HepG2 (cell line): ENCODE measurements around the gene ZNRF3. TPM values are rescaled to one million over a fixed set of nuclear protein-coding genes. Genes with fewer than 3 reads are reported as not detected.

Experiments
- ATAC-seq: fragments of 200-7000 bp; cut with Tn5 transposase; 3 replicates; pipeline ENCODE4 v1.9.1; 2020; ENCODE audit warnings: mild to moderate bottlenecking, moderate library complexity
- BruUV-seq: library from RNA; stranded (reverse); fragments of 400-500 nt; replicated peaks from 2 replicates; lab custom pipeline; 2021; lab: Mats Ljungman, UMichigan
- CTCF ChIA-PET: fragments of 300-600 bp; formaldehyde crosslinking; extraction: SDS; loops from one replicate; lab custom pipeline; 2021; ENCODE audit warnings: low total read pairs, inconsistent platforms, low intra/inter-chr PET ratio; lab: Yijun Ruan, JAX
- POLR2A ChIA-PET: fragments of 350-600 bp; sonication (Branson Sonifier 250); formaldehyde crosslinking; loops from one replicate; lab custom pipeline; 2020; ENCODE audit warnings: antibody characterized with exemption, inconsistent platforms; lab: Yijun Ruan, JAX
- DNase-seq: peaks from one replicate; pipeline ENCODE4 v3.0.0-alpha.2; 2015; ENCODE audit warnings: low spot score
- FAIRE-seq: peaks from 3 replicates; lab custom pipeline; 2011; peaks lifted over from hg19 to GRCh38; lab: Jason Lieb, UNC
- H2AFZ ChIP-seq: one replicate; pipeline ENCODE4 v1.6.1; 2011; ENCODE audit warnings: low read length, inconsistent platforms
- H3K27ac ChIP-seq: fragments of 300-600 bp; 3 replicates; pipeline ENCODE4 v1.8.0; 2011; ENCODE audit warnings: mixed run types, mild to moderate bottlenecking, mixed read lengths, low read length, inconsistent platforms; ENCODE audit not compliant: insufficient read depth; ENCODE audit errors: extremely low read length
- H3K27me3 ChIP-seq, 2 experiments: fragments of 200-600 bp in 1 of 2; 2 replicates in 1 of 2; 3 replicates in 1 of 2; pipeline versions ENCODE4 v1.6.0 to v1.8.0; 2011; ENCODE audit warnings: low read length in 2 of 2, mild to moderate bottlenecking in 2 of 2, moderate library complexity in 2 of 2, inconsistent platforms in 1 of 2; ENCODE audit not compliant: insufficient read depth in 2 of 2, control insufficient read depth in 1 of 2
- H3K36me3 ChIP-seq, 2 experiments: fragments of 200-600 bp in 1 of 2; replicated peaks in 1 of 2; 2 replicates in 1 of 2; 3 replicates in 1 of 2; pipeline versions ENCODE4 v1.5.1 to v1.8.0; 2011; ENCODE audit warnings: low read length in 2 of 2, inconsistent platforms in 1 of 2; ENCODE audit not compliant: insufficient read depth in 2 of 2, control insufficient read depth in 1 of 2
- H3K4me1 ChIP-seq: 2 replicates; pipeline ENCODE4 v1.5.1; 2012; ENCODE audit warnings: low read length, inconsistent platforms; ENCODE audit not compliant: insufficient read depth
- H3K4me2 ChIP-seq: 2 replicates; pipeline ENCODE4 v1.6.0; 2011; ENCODE audit warnings: low read depth, low read length, inconsistent platforms
- H3K4me3 ChIP-seq, 3 experiments: fragments of 200-600 bp in 1 of 3; sonication (generic), shearing (Covaris generic) in 1 of 3; replicated peaks in 1 of 3; 2 replicates each; pipeline ENCODE4 v1.5.1; 2011 to 2016; ENCODE audit warnings: low read length in 3 of 3, inconsistent platforms in 2 of 3, low read depth in 2 of 3, mild to moderate bottlenecking in 2 of 3, control low read depth in 1 of 3, mixed read lengths in 1 of 3; ENCODE audit not compliant: insufficient read depth in 1 of 3
- H3K79me2 ChIP-seq: one replicate; pipeline ENCODE4 v1.6.1; 2011; ENCODE audit warnings: low read length, inconsistent platforms; ENCODE audit not compliant: insufficient read depth
- H3K9ac ChIP-seq: 2 replicates; pipeline ENCODE4 v1.6.0; 2011; ENCODE audit warnings: mild to moderate bottlenecking, low read depth, low read length, inconsistent platforms; ENCODE audit not compliant: insufficient read depth
- H3K9me3 ChIP-seq: 2 replicates; pipeline ENCODE4 v1.5.1; 2012; ENCODE audit warnings: mild to moderate bottlenecking, low read length
- H4K20me1 ChIP-seq: 2 replicates; pipeline ENCODE4 v1.6.0; 2011; ENCODE audit warnings: inconsistent platforms, mild to moderate bottlenecking, low read length, moderate library complexity; ENCODE audit not compliant: insufficient read depth
- AKAP8 ChIP-seq: sonication (generic); formaldehyde crosslinking; IDR thresholded peaks from 2 replicates; pipeline ENCODE4 v1.5.1; 2020; ENCODE audit warnings: mild to moderate bottlenecking, missing genetic modification reagents
- CENPBD1 ChIP-seq: sonication (generic); formaldehyde crosslinking; IDR thresholded peaks from 2 replicates; pipeline ENCODE4 v1.8.0; 2022; ENCODE audit warnings: missing genetic modification reagents, low read depth, mild to moderate bottlenecking, borderline replicate concordance
- DMAP1 ChIP-seq: IDR thresholded peaks from 2 replicates; pipeline ENCODE4 v1.6.1; 2016
- EP300 ChIP-seq, 3 experiments: sonication (generic) in 1 of 3; formaldehyde crosslinking in 1 of 3; IDR thresholded peaks; 2 replicates each; pipeline versions ENCODE4 v1.5.1 to v1.6.1; 2011 to 2020; ENCODE audit warnings: low read depth in 2 of 3, low read length in 2 of 3, borderline replicate concordance in 1 of 3, improper control_type of control experiment in 1 of 3, mild to moderate bottlenecking in 1 of 3, missing genetic modification reagents in 1 of 3, moderate library complexity in 1 of 3
- FLYWCH1 ChIP-seq: sonication (generic); formaldehyde crosslinking; IDR thresholded peaks from 2 replicates; pipeline ENCODE4 v1.8.1; 2023; ENCODE audit warnings: mild to moderate bottlenecking, missing genetic modification reagents
- HCFC1 ChIP-seq: fragments of 150-350 bp; IDR thresholded peaks from 2 replicates; pipeline ENCODE4 v1.6.1; 2014; ENCODE audit warnings: low read depth, low read length
- MBD4 ChIP-seq: IDR thresholded peaks from 2 replicates; pipeline ENCODE4 v1.6.1; 2012; ENCODE audit warnings: low read length, inconsistent platforms, borderline replicate concordance
- NFKB2 ChIP-seq: sonication (generic); formaldehyde crosslinking; IDR thresholded peaks from 2 replicates; pipeline ENCODE4 v1.4.0; 2020; ENCODE audit warnings: missing genetic modification reagents, borderline replicate concordance
- NPAS2 ChIP-seq: sonication (generic); formaldehyde crosslinking; IDR thresholded peaks from 2 replicates; pipeline ENCODE4 v1.8.0; 2022; ENCODE audit warnings: mild to moderate bottlenecking, missing genetic modification reagents, borderline replicate concordance
- NR0B2 ChIP-seq: sonication (generic); formaldehyde crosslinking; IDR thresholded peaks from 2 replicates; pipeline ENCODE4 v1.4.0; 2020; ENCODE audit warnings: mild to moderate bottlenecking, missing genetic modification reagents
- ZKSCAN1 ChIP-seq: fragments of 150-350 bp; IDR thresholded peaks from 2 replicates; pipeline ENCODE4 v1.6.1; 2014; ENCODE audit warnings: low read length
- ZNF331 ChIP-seq: sonication (generic); formaldehyde crosslinking; IDR thresholded peaks from 2 replicates; pipeline ENCODE4 v1.4.0; 2020; ENCODE audit warnings: missing genetic modification reagents
- ZNF615 ChIP-seq: sonication (generic); formaldehyde crosslinking; IDR thresholded peaks from 2 replicates; pipeline ENCODE4 v1.5.0; 2020; ENCODE audit warnings: mild to moderate bottlenecking, missing genetic modification reagents, borderline replicate concordance
- ZNF616 ChIP-seq: sonication (generic); formaldehyde crosslinking; IDR thresholded peaks from 2 replicates; pipeline ENCODE4 v1.5.0; 2020; ENCODE audit warnings: low read depth, mild to moderate bottlenecking, missing genetic modification reagents
- WGBS: methylation state at CpG from one replicate; pipeline ENCODE4 v1.1.6; 2017; ENCODE audit warnings: low lambda C conversion rate; 5-methylcytosine and 5-hydroxymethylcytosine counted together
- in situ Hi-C: cut with HindIII; loops from 2 replicates; pipeline ENCODE4 v1.10.0; 2017; ENCODE audit warnings: low pct_unique_long_range_greater_than_20kb; ENCODE audit not compliant: extremely low pct_ligation_motif_present
- intact Hi-C: fragments of 100-400 bp; cut with micrococcal nuclease; formaldehyde crosslinking; loops from one replicate; pipeline ENCODE4 v1.10.0; 2022; ENCODE audit not compliant: unreplicated experiment
- polyA plus RNA-seq, 8 experiments: library from polyadenylated mRNA; depleted of rRNA in 3 of 8; stranded (reverse) in 7 of 8; unstranded in 1 of 8; fragments of >200 nt; fragmentation: Illumina TruSeq in 4 of 8; extraction: Trizol in 4 of 8; gene quantifications; 2 replicates each; pipeline versions ENCODE4 v1.2.1 to v1.2.3, GENCODE V29; 2011 to 2016; ENCODE audit warnings: low read depth in 4 of 8, missing spikeins in 1 of 8, mixed read lengths in 1 of 8; ENCODE audit not compliant: insufficient read depth in 1 of 8
- total RNA-seq, 5 experiments: library from RNA; depleted of rRNA; stranded (reverse); fragments of >200 nt; fragmentation: Illumina TruSeq; extraction: Trizol; gene quantifications; 2 replicates each; pipeline ENCODE4 v1.2.3, GENCODE V29; 2016; ENCODE audit warnings: low read depth in 1 of 5
- TF ChIP-seq, protein P1 (sequence below): sonication (generic); formaldehyde crosslinking; IDR thresholded peaks from 2 replicates; pipeline ENCODE4 v1.5.0; 2020; ENCODE audit warnings: missing genetic modification reagents
- TF ChIP-seq, protein P2 (sequence below): sonication (generic); formaldehyde crosslinking; IDR thresholded peaks from 2 replicates; pipeline ENCODE4 v1.5.1; 2020; ENCODE audit warnings: mild to moderate bottlenecking, missing genetic modification reagents, borderline replicate concordance
- TF ChIP-seq, protein P3 (sequence below): sonication (generic); formaldehyde crosslinking; IDR thresholded peaks from 2 replicates; pipeline ENCODE4 v1.4.0; 2020; ENCODE audit warnings: missing genetic modification reagents

The ZNRF3 gene
- total and polyA plus RNA-seq, 2 of the 13 experiments (the other 11 are each of a cell fraction or from before 2014, with no cell fraction given), result 20.3 to 36.7 TPM

DNA sequence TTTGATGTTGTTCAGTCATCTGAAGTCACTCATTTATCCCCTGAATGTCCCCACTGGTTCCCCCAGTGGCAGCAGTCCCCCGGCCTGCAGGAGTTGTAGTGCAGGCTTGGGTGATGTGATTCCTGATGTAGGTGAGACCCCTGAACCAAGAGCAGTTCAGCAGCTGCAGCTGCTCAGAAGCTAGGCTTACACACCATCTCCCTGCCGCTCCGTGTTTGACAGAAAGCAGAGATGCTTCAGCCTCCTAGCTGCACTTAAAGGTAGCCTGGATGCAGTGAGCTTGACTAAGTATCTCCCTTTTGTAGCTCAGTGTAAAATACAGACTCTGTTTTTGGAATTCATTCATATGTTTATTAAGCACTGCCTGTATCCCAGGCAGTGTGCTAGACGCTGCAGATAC is 130.9 kb downstream of the ZNRF3 start:
- WGBS, result 90% methylated on average over 4 of the region's 4 CpGs
- Histone ChIP-seq H3K27me3 (no peaks in the 10 kb centered on the region), H3K4me1 (peaks cover 98% of the 10 kb centered on the region), H3K27ac (no peak overlapping the region), H3K4me2 (no peak overlapping the region), H3K4me3 (no peak overlapping the region)
- POLR2A ChIA-PET, result interaction anchor here (0.9 to 2.8 kb wide), 2 partner anchors 10 to 16 kb away, joined by 4 to 13 read pairs; no protein-coding TSS in a partner anchor
- no peak for DNase-seq
- CTCF ChIA-PET, result no interaction called here
- ATAC-seq, result no peak
- TF ChIP-seq, protein P1, sequence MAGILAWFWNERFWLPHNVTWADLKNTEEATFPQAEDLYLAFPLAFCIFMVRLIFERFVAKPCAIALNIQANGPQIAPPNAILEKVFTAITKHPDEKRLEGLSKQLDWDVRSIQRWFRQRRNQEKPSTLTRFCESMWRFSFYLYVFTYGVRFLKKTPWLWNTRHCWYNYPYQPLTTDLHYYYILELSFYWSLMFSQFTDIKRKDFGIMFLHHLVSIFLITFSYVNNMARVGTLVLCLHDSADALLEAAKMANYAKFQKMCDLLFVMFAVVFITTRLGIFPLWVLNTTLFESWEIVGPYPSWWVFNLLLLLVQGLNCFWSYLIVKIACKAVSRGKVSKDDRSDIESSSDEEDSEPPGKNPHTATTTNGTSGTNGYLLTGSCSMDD (CRISPR knock-in tag), result no peak
- TF ChIP-seq HCFC1, result no peak
- TF ChIP-seq EP300 (IDR thresholded peaks at IDR 0.05; ENCODE audit: low read depth in 2 of 2, low read length in 2 of 2), result no peak
- TF ChIP-seq EP300 (CRISPR knock-in tag; IDR thresholded peaks at IDR 0.05; ENCODE audit: borderline replicate concordance), result no peak
- TF ChIP-seq AKAP8, result no peak
- TF ChIP-seq, protein P2, sequence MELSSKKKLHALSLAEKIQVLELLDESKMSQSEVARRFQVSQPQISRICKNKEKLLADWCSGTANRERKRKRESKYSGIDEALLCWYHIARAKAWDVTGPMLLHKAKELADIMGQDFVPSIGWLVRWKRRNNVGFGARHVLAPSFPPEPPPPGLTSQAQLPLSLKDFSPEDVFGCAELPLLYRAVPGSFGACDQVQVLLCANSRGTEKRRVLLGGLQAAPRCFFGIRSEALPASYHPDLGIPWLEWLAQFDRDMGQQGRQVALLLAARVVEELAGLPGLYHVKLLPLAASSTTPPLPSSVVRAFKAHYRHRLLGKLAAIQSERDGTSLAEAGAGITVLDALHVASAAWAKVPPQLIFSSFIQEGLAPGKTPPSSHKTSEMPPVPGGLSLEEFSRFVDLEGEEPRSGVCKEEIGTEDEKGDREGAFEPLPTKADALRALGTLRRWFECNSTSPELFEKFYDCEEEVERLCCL (CRISPR knock-in tag), result no peak
- no peak for TF ChIP-seq ZNF331
- no peak for TF ChIP-seq ZNF615
- no peak for TF ChIP-seq NPAS2
- no peak for TF ChIP-seq FLYWCH1
- no peak for TF ChIP-seq DMAP1
- TF ChIP-seq MBD4, result no peak
- TF ChIP-seq ZNF616, result no peak
- TF ChIP-seq, protein P3, sequence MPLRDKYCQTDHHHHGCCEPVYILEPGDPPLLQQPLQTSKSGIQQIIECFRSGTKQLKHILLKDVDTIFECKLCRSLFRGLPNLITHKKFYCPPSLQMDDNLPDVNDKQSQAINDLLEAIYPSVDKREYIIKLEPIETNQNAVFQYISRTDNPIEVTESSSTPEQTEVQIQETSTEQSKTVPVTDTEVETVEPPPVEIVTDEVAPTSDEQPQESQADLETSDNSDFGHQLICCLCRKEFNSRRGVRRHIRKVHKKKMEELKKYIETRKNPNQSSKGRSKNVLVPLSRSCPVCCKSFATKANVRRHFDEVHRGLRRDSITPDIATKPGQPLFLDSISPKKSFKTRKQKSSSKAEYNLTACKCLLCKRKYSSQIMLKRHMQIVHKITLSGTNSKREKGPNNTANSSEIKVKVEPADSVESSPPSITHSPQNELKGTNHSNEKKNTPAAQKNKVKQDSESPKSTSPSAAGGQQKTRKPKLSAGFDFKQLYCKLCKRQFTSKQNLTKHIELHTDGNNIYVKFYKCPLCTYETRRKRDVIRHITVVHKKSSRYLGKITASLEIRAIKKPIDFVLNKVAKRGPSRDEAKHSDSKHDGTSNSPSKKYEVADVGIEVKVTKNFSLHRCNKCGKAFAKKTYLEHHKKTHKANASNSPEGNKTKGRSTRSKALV (CRISPR knock-in tag), result no peak
- TF ChIP-seq CENPBD1 (CRISPR knock-in tag), result no peak
- no peak for TF ChIP-seq NFKB2 (CRISPR knock-in tag)
- TF ChIP-seq NR0B2 (CRISPR knock-in tag), result no peak
- TF ChIP-seq ZKSCAN1, result no peak
- TF ChIP-seq, all 625 proteins: peak for 0
- Histone ChIP-seq H2AFZ (no peak overlapping the region), H3K9me3 (no peaks in the 10 kb centered on the region), H3K36me3 (peaks cover 10 to 56% of the 10 kb centered on the region in 2 experiments), H4K20me1 (0 out of 2 replicates have a peak, but pooled peaks cover 4% of the 10 kb centered on the region), H3K9ac (no peak overlapping the region), H3K79me2 (peaks cover 90% of the 10 kb centered on the region)
- BruUV-seq, result no TSS peak
- no peak for FAIRE-seq
- in situ Hi-C loops, result no loop called here
- intact Hi-C loops, result no loop called here
